AG08396 (cell line): Measurements from ENCODE around the gene DAND5.
A peak's percentile ranks its signal among the peaks of the same experiment; 100 is the strongest.

Experiments used
- DNase-seq: peaks from one replicate; pipeline ENCODE4 v3.0.0; 2012; ENCODE audit warnings: low spot score, mixed read lengths

DAND5 gene

DNA sequence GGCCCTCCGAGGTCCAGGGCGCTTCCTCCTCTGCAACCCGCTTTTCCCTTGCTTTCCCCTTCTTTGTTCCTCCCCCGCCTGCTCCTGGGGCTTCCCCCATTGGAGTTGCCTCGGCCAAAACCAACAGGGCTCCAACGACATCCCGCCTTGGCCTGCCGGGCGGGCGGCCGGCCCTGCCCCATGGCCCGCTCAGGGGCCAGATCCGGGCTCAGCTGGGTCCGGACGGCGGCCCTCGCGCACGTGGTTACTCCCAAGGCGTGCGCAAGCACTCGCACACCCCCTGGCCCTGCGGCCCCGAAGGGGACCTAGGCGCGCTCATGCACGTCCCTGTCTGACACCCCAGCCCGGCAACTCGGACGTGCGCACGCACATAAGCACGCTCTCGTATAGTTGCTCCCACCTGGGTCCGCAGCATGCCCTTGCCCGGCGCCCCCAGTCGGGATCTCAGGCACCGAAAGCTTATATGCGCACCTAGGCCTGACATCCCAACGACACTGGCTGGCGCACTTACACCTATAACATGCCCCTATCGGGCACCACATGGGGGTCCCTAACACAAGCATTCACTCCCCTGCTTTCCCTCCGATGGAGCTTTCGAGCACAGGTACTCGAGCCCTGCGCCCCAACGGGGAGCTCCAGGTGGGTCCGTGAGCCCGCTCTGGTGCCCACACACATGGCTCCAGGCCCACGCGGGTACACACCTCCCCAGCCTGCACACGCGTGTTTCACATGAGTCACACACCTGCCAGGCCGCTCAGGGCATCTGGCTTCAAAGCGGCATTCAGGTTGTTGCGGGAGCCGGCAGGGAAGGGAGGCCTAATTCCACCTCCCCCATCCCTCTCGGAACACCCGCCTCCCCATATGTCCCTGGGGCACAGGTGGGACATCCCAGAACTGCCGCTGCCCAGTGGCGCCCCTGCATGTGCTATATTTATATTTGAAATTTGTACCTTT is 40.9 kb downstream of the DAND5 start:
- DNase-seq, result no peak

DNA sequence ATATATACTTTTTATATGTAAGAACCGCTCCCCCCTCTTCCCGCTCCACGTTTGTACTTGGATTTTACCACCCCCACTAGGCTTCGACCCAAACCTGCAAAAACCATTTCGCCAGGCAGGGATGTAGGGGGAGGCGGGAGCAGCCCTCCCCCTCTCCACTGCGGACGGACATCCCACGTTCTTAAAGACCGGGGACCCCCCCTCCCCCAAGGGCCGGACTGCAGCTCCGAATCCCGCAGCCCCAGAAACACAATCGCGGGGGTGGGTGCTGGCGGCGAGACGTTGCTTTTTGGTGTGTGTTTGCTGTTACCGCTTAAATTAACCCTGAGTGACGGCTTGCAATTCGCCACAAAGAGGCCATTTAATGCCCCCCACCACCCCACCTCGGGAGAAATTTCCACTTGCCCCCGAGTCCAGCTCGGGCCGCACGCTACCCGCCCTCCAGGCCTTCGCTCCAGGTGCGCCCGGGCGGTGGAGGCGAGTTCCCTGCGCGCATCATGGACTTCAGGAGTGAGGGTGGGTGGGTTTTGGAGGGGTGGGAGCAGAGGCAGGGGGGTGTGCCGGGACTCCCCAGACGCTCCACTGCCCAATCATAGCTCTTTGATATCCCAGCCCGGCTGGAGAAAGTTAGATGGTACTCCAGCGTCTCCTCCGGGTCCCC is 41.7 kb downstream of the DAND5 start:
- DNase-seq, result no peak

DNA sequence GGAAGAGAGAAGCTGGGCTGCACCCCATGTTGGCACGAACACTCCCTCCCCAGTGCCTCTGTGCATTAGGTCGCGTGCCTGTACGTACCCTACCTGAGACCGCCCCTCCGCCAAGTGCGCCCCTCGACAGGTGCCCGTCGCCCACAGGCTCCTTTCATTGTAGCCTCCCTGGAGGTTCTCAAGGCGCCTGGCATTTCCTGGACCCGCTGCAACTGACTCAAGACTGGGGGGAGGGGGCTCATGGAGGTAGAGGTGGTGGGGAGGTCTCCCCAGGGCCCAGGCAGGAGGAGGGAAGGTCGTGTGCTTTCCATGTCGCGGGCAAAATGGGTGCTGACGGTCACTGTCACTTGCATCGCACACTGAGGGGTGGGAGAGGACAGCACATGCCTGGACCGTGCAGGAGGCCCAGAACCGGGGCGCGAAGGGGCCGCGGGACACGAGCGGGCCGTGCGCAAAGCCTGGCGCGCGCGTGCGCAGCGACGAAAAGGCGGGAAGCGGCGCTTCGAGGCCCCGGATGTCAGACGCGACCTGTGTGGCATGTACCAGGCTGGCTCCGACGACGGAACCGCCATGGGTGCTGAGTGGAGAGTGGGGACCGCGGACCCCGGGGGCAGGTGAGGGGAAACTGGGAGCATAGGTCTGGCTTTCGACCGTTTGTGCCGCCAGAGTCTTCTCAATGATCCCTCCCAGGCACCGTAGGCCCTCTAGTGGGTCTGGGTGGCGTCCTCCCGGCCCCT is 42.4 kb downstream of the DAND5 start:
- DNase-seq, result no peak

DNA sequence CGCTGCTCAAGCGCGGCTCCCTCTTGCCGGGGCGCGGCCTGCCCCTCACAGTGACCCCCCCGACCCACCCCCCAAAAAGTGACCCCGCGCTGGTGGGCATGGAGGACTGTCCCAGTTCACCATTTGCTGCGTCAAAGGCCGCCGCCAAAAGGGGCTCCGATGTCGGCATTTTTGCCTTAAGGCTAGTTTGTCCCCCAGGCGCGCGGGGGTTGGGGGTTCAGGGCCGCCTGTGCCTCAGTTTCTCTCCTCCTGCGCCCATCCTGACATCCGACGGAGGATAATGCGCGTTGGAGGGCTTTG is 43.0 kb downstream of the DAND5 start:
- DNase-seq, result no peak

DNA sequence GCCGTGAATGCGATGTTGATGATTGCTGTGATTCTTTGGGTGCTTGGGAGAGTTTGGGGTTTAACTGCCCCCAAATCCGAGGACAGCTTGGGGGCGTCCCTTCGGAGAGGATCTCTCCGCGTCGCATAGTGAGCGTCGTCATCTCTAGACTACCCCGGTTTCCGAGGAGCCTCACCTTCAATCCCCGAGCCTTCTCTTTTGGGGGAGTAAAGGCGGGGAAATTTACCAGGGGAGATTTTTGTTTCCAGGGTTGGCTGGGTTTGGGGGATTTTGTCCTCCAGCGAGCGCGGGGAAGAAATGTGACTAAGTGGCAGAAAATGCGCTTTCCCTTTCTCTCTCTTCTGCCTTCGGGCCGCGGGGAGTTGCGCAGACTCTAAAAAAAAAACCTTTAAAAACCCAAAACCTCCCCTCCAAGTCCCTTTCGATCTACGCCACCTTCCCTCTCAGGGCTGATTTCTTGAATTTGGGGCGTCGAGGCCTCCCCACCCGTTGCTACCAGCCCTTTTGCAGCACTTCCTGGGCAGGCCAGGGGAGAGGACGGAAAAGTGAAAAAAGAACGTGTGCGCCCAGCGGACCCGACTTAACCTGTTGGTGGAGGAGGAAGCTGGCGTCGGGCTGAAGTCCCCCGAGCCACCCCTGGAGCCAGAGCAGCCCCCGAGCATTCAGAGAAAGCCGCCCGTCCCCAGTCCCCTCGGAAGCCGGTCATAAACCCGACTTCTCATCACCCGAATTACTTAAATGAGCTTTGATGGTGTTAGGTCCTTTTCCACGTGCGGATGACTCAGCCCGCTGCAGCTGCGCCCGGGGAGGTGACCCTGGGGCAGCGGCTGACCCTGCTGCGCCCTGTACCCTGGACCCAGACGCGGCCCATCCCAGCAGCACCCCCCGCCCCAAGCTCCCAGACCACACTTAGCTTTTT is 43.6 kb downstream of the DAND5 start:
- DNase-seq, result peak; percentile 86

DNA sequence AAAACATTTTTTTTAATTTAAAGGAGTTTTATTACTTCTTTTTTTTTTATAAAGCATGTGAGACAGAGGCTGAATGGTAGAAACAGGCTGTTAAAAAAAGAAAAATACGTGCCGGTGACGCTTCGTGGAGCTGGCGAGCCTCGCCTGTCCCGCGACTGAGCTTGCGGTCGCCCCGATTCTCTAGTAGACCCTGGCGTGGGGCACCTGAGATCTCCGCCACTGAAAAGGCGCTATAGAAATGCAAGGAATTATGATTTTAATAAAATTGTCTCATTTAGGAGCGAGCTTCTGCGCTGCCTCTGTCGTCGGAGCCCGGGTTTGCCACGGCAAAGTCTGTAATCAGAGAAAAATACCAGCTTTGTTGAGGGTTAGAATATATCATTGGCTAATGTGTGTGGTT is 44.3 kb downstream of the DAND5 start:
- DNase-seq, result no peak

DNA sequence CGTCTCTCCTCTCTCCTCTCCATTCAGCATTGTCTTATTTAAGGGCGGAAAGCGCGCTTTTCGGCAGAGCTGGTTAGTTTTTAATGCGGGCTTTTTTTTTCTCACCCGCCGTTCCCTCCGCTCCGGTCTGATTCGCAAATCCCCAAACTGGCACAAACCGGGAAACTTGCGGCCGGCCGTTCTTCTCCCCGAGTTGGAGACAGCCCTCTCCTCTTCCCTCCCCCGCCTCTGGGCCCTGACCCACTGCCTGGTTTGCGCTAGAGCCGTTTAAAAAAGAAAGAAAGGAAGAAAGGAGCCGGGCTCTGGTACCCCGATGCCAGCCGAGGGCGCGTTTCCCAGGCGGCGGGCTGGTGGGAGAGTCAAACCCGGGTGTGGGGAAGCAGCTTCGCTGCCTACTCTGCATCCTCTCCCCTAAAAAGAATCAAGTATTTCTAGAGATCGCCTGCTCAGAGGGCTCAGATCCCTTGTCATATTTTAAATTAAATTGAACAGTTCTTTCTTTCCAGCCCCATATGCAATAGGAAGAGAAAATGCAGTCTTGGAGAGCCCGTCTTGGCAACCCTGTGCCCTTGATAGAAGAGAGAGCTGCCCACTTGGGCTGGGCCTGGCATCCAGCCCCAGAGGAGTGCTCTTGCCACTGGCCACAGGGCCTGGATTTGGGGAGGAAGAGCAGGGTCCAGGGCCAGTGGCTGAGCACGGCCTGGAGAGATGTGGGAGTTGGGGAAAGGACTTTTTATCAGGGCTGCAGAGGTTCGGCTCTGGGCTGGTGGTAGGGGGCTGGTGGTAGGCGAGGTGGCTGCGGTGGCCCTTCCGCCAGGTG is 44.9 kb downstream of the DAND5 start:
- no peak for DNase-seq

DNA sequence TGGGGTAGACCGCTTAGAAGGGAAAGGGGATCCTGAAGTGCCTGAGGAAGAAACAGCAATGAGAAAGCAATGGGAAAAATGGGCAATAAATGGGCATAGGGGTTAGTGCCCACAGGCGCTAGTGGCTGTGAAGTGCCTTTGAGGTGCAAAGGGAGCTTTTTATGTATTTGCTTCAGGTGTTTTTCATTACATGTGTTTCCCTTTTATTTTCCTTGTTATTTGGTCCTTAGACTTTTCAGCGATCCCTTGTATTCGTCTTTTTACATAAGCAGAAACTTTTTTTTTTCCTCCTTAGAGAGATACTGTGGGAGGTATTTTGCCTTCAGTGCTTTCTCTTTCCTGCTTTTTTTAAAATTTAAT is 45.5 kb downstream of the DAND5 start:
- no peak for DNase-seq

DNA sequence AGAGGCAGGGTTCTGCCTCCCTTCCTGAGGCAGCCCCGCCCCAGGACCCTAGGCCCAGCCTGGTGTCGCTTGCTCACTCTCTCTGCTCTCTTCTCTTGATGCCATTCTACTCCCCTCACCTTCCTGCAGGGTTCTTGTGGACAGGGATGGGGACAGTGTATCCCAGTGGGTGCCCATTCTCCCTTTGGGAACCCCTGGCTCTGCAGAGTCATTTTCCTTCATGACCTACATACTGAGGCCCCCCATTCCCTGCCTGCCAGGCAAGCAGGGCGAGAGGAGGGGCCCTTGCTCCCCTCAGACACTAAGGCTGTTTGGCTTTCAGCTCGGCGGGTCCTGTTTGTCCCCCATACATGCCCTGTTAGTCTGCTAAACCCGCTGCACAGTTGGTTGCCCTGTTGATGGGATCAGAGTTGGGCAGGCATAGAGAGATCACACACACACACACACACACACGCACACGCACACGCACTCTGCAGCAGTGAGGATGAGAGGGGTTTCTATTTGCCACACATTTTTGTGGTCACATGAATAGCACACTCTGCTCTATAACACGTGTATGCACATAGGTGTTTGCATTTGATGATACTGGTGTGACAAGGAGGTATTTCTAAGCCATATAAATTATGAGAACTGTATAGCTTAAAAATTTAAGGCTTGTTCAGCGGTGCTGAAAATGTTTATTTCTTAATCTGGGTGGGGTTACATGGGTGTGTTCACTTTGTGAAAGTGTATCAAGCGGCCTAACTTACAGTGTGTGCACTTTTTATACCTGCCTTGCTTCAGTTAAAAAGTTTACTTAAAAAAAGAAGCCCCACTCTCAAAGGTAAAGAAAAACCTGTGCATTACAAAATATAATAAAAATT is 46.2 kb downstream of the DAND5 start:
- DNase-seq, result no peak

DNA sequence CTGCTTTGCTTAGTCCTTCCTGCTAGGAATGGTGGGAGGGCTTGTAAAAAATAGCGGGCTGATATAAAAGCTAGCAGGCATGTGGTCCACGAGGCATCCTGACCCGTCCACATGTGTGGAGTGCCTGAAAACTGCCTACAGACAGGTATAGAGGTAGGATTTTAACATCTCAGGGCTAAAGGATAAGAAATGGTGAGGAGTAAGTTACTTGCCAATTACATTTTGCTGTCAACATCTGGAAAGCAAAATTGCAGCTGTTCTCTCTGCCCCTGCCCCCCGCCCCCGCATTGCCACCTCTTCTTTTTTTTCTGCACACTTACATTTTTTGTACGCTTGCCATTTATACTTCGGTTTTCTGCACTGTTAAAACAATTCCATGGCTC is 46.9 kb downstream of the DAND5 start:
- DNase-seq, result no peak

DNA sequence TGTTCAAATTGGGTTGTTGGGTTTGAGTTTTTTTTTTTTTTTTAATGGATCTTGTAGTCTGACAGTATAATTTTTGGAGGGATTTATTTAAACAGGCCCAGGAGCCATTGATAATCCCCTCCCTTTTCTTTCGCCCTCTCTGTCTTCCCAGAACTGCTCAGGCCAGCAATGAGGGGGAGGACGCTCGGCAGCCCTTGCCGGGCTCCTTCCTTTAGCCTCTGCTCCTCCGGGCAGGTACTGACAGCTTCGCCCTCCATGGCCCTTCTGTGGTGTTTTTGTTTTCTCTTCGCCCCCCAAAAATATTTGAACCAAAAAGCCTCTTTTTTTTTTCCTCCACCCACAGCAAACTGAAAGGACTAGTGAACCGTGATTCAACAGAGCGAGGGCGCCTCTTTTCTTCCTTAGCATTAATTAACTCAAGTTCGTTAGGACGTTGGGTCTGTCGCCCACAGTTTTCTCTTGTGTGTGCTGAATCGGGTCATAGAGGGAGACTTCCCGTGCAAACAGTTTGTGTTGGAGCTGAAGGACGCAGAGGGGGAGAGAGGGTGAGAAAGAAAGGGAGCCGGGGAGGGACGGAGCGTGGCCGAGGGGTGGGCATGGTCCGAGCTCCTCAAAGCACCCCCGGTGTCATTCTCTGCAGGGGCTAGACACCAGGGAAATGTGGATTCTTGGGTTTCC is 47.4 kb downstream of the DAND5 start:
- DNase-seq, result no peak

DNA sequence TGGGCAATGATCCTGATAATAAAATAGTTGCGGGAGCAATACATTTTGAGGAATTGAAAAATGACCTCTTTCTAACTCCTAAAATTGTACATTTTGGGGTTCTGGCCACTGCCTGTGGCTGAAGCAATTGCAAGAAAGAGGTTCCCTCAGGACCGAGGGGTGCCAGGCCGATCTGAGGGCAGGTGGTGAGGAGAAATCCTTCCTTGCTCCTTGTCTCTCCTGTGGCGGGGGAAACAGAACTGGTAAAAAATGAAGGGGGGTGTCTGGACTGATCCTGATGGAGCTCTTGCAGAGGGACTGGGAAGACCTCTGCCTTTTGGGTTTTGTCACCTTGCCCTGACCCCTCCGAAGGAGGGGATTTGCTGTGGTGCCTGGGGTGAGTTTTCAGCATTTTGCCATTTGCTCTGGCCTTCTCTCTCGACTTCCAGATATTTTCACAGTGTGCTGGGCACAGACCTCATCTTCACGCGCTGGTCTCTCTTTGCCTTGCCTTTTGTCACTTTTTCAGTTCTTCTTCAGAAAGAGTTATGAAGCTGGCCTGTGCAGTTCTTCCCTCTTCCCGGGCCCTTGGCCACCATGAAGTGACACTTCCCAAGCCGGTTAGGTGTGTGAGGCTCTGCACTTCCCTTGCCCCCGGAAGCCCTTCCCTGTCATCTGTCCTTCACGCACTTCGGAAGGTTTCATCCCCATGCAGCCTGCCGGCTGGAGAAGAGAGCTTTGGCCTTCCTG is 48.1 kb downstream of the DAND5 start:
- no peak for DNase-seq

DNA sequence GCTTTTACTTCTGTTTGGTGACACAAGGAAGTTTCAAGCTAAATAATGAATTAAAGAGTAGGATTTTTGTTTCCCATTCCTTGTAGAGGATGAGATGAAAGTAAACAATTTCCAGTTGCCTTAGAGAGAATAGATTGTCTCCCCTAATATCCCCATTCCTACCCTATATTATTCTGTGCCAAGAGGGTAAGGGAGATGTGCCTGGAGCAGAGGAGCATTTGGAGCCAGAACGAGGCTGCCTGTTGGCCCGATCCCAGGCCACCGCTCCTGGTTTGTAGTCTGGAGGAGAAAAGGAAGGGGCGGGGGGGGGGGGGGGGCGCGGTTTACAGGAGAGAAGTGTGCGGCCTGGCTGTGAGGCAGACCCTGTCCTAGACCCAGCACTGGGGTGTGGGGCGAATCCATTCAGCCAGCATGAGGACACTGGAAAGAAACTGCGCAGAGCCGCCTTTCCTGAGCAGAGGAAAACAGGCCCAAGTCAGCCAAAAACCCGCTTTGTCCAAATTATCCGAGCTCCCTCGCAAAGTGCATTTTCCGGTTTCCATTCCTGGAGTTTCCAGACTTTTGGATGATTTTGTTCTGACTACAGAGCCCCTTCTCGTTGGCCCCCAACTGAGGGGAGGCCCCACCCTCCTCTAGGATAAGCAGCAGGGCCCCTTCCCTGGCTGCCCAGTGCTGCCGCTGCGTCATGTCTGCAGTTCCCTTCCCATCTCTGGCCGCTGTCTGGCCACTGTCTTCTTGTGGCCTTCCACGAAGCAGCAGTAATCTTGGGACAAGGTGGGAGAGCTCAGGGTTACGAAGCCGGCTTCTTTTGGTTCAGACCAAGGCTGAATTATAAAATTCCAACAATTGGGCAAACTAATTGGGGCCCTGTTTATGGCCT is 48.9 kb downstream of the DAND5 start:
- no peak for DNase-seq

DNA sequence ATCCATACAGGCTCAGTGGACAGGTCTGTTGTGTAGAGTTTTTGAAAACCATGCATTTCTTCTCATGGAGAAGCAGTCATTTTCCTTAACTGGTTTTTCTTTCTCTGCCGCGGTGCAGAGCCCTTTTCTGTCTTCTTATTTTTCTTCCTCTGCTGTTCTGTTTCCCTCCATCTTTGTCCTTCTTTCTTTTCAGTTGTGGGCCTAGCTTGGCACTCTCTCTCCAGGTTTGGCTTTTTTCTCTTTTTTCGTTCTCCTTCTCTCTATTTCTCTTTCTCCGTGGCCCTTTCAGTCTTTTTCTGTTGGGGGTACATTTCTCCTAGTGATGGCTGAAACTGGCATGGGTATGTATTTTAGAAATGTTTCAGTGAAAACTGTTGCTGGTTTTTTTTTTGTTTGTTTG is 50.0 kb downstream of the DAND5 start:
- DNase-seq, result no peak

DNA sequence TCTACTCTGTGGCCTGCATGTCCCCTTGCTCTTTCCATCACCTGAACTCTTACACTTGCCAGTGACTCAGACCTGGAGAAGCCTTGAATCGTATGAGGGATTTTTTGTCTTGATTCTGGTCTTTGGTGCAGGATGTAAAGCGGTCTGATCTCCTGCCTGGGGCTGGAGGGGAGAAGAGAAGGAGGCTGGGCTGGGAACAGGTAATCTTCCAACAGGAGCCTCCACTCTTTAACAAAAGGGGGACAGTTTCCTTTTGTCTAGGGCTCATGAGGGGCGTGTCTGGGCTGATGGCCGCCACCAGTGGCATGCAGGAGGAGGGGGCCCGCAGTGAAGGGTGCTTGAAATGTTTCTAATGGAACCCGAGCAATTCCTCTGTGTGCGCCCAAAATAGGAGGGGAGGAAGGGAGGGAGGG is 50.6 kb downstream of the DAND5 start:
- no peak for DNase-seq

DNA sequence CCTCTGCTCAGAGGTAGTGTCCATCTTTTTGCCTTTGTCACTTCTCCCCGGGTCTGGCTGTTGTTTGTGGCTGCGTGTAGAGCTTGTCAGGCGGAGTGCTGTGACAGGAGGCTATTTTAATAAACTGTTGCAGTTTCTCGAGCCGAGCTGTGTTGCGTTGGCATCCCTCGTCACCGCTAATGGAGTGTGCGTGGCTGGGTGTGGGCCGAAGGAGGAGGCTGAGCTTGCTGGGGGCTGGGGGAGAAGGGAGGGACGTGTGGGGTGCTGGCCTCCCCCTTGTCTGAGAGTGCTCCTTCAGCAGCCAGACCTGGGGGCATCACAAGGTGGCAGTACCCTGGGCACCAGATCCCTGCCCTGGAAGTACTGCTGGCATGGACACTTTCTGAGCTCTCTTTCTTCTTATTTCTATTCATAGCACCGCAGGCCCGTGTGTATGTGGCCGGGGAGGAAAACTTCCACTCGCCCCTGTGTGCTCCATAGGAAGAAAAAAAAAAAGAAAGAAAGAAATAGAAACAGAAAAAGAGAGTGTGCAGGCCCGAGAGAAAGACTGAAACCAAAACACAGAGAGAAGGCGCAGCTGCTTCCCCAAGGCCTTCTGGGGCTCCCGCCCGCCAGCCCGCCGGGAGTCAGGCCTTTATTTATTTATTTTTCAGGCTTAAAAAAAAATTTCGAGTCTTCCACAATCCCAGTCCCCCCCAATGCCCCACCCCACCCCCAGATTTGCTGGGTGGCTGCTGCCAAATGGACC is 52.9 kb downstream of the DAND5 start:
- DNase-seq, result peak; percentile 69
